Measurements from ENCODE around the gene NAXD. TPM values are rescaled to one million over a fixed set of nuclear protein-coding genes. Genes with fewer than 3 reads are reported as not detected.
"Not testable (repeated sequence)": the region's sequence is repeated elsewhere in the genome, so short reads cannot be mapped to it uniquely, and the experiment has no call there.

The NAXD gene
- total RNA-seq = 10 to 100 TPM; 12.9 to 37.8 (median 33.3) TPM

DNA sequence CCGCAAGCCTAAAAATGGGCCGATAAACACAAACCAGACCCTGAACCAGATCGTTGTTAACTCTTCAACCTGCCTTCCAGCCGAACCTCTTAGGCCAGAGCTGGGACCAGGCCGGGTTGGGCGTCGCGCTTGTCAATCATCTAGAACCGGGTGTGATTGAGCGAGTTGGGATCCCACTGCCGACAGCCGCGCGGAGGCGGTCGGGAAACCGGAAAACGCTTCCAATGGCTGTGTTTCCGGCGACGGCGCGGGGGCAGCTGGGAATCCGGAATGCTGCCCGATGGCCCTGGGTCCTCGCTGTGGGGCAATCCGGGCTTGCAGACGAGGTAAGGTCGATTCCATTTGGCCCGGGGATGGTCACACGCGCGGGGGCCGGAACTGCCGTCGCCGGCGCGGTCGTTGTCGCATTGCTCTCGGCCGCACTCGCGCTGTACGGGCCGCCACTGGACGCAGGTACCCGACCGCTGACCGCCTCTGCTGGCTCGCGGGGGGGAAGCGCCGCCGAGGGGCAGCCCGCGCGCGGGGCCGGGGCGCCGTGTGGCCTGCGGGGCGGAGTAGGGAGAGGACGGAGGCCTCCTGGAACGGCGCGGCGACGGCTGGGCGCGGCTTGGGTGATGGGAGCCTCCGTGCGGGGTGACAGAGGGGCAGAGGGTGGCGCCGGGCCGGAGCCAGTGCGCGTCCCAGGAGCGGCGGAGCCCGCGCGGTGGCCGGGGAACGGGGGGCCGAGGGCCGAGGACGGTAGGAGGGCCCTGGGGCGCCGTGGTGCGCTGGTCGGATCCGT, at the start of gene NAXD:
TSS of gene NAXD (plus strand) at position 224 of the 781 bp plus-strand sequence. CDS start at position 281, 57 bp downstream.
- no peaks in the 10 kb centered on the region for H3K36me3 ChIP-seq
- no peaks in the 10 kb centered on the region for H3K9me3 ChIP-seq
- in situ Hi-C loops (cut with MboI; ENCODE audit: low pct_ligation_motif_present in 1 of 4, low pct_unique_long_range_greater_than_20kb in 1 of 4, low sequenced_read_pairs in 3 of 4) = loop anchor here in 2 of 4 donors (10.0 to 25.0 kb wide), 2 partner anchors 89 to 97 kb away; partner anchors contain the start of genes CARS2 (in 2 of the 2) and ING1 (in 1 of the 2)
- peak within 1 kb of the TSS; percentile 86 to 97 (median 94) for H3K27ac ChIP-seq
- H3K4me3 ChIP-seq = peak within 1 kb of the TSS; percentile 79 to 96 (median 87)
- DNase-seq = peak; percentile 94
- 3 to 18% methylated on average over 2 to 54 of the region's 95 CpGs for WGBS, 2 donors (ENCODE audit: low coverage in 1 of 2)
- TF ChIP-seq, protein P1, sequence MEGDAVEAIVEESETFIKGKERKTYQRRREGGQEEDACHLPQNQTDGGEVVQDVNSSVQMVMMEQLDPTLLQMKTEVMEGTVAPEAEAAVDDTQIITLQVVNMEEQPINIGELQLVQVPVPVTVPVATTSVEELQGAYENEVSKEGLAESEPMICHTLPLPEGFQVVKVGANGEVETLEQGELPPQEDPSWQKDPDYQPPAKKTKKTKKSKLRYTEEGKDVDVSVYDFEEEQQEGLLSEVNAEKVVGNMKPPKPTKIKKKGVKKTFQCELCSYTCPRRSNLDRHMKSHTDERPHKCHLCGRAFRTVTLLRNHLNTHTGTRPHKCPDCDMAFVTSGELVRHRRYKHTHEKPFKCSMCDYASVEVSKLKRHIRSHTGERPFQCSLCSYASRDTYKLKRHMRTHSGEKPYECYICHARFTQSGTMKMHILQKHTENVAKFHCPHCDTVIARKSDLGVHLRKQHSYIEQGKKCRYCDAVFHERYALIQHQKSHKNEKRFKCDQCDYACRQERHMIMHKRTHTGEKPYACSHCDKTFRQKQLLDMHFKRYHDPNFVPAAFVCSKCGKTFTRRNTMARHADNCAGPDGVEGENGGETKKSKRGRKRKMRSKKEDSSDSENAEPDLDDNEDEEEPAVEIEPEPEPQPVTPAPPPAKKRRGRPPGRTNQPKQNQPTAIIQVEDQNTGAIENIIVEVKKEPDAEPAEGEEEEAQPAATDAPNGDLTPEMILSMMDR (IDR thresholded peaks at IDR 0.05) = no peak
- peak; percentile 83 to 88 (median 86) for TF ChIP-seq POLR2AphosphoS5 (IDR thresholded peaks at IDR 0.05)
- peak; percentile 72 for TF ChIP-seq POLR2A (IDR thresholded peaks at IDR 0.05)
- no peaks in the 10 kb centered on the region for H3K27me3 ChIP-seq
- H3K4me1 ChIP-seq = peaks cover 18 to 39% (median 26%) of the 10 kb centered on the region in 4 donors
- intact Hi-C loops (cut with DNase I; ENCODE audit: low total_unique reads) = loop anchor here (5.0 kb wide), 1 partner anchor 53 kb away; the partner anchor contains the start of gene RAB20

DNA sequence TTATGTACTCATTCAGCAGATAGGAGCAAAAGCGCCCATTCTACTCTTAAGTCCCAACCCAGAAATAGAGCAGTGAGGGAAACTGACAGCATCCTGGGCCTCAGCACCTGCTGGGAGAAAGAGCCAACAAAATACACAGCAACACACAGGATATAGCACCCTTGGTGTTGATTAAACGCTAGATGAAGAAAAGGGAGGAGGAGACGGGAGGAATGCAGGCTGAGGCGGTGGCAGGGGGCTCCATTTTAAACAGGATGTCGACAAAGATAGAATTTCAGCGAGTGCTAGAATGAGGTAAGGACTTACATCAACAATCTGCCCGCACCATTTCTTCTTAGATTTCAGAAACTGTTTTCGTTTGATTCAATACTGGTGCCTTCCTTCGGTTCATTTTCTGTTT, 49.2 kb upstream of the NAXD start:
- in situ Hi-C loops (cut with MboI; ENCODE audit: low pct_ligation_motif_present in 1 of 4, low pct_unique_long_range_greater_than_20kb in 1 of 4, low sequenced_read_pairs in 3 of 4) (no loop called here), intact Hi-C loops (cut with DNase I; ENCODE audit: low total_unique reads) (no loop called here)
- Histone ChIP-seq H3K4me1 (peaks cover 0 to 14% (median 10%) of the 10 kb centered on the region in 4 donors), H3K4me3 (no peak overlapping the region), H3K27ac (no peak overlapping the region), H3K9me3 (no peaks in the 10 kb centered on the region), H3K36me3 (no peaks in the 10 kb centered on the region), H3K27me3 (no peaks in the 10 kb centered on the region)
- WGBS, 2 donors (ENCODE audit: low coverage in 1 of 2) = 92 to 100% methylated on average over 3 to 9 of the region's 9 CpGs
- no peak for DNase-seq
- TF ChIP-seq, protein P1 (IDR thresholded peaks at IDR 0.05) = no peak
- no peak for TF ChIP-seq EP300 (IDR thresholded peaks at IDR 0.05; ENCODE audit: low read depth)
- TF ChIP-seq POLR2AphosphoS5 (IDR thresholded peaks at IDR 0.05) = no peak
- TF ChIP-seq POLR2A (IDR thresholded peaks at IDR 0.05) = no peak

DNA sequence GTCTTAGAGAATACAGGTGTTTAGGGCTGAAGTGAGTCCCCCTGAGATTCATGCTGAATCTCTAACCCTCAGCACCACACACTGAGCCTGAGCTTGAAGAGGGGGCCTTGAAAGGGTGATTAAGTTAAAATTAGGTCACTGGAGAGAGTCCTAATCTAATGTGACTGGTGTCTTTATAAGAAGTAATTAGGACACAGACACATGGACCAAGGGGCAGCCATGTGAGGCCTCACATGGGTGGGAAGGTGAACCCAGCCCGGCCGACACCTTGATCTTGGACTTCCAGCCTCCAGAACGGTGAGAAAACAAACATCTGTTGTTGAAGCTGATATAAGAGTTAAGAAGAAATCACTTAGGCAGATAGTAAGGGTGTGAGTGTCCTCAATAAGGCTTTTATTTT, 46.7 kb upstream of the NAXD start:
- H3K9me3 ChIP-seq = no peaks in the 10 kb centered on the region
- H3K4me1 ChIP-seq = peaks cover 0 to 11% (median 4%) of the 10 kb centered on the region in 4 donors
- H3K4me3 ChIP-seq = no peak overlapping the region
- no peak for DNase-seq
- H3K27me3 ChIP-seq = no peaks in the 10 kb centered on the region
- in situ Hi-C loops (cut with MboI; ENCODE audit: low pct_ligation_motif_present in 1 of 4, low pct_unique_long_range_greater_than_20kb in 1 of 4, low sequenced_read_pairs in 3 of 4) (no loop called here), intact Hi-C loops (cut with DNase I; ENCODE audit: low total_unique reads) (no loop called here)
- TF ChIP-seq POLR2AphosphoS5 (IDR thresholded peaks at IDR 0.05) = no peak
- H3K36me3 ChIP-seq = no peaks in the 10 kb centered on the region
- H3K27ac ChIP-seq = no peak overlapping the region
- WGBS, 2 donors (ENCODE audit: low coverage in 1 of 2) = 87 to 93% methylated on average over 3 of the region's 3 CpGs

DNA sequence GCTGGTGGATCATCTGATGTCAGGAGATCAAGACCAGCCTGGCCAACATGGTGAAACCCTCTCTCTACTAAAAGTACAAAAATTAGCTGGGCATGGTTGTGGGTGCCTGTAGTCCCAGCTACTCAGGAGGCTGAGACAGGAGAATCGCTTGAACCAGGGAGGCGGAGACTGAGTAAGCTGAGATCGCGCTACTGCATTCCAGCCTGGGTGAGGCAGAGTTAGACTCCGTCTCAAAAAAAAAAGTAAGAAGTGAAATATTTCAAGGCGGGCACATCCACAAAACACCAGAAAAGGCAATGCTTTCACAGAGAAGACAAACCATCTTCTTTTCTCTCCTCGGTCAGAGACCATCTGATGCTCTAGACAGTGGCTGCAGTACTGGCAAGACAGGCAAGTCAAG, 45.4 kb upstream of the NAXD start:
- intact Hi-C loops (cut with DNase I; ENCODE audit: low total_unique reads); H3K27me3 ChIP-seq; H3K36me3 ChIP-seq; in situ Hi-C loops (cut with MboI; ENCODE audit: low pct_ligation_motif_present in 1 of 4, low pct_unique_long_range_greater_than_20kb in 1 of 4, low sequenced_read_pairs in 3 of 4); H3K4me3 ChIP-seq; DNase-seq; H3K9me3 ChIP-seq; H3K27ac ChIP-seq; H3K4me1 ChIP-seq: not testable (repeated sequence)
- WGBS, 2 donors (ENCODE audit: low coverage in 1 of 2) = 74 to 83% methylated on average over 5 to 7 of the region's 7 CpGs

DNA sequence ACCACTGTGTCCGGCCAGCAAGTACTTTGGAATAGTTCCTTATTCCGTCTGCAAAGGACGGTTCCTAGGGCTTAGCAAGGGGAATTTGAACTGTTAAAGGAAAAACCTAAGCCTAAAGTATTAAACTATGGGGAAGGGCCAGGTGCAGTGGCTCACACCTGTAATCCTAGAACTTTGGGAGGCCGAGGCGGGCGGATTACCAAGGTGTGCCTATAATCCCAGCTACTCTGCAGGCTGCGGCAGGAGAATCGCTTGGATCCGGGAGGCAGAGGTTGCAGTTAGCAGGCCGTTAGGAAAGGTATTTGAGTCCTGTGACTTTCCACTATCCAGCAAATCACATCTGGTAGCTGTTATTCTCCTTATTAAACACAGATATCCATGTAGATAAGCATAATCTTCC, 44.5 kb upstream of the NAXD start:
- in situ Hi-C loops (cut with MboI; ENCODE audit: low pct_ligation_motif_present in 1 of 4, low pct_unique_long_range_greater_than_20kb in 1 of 4, low sequenced_read_pairs in 3 of 4) = no loop called here
- no peak for TF ChIP-seq POLR2AphosphoS5 (IDR thresholded peaks at IDR 0.05)
- TF ChIP-seq EP300 (IDR thresholded peaks at IDR 0.05; ENCODE audit: low read depth) = no peak
- no peak for TF ChIP-seq POLR2A (IDR thresholded peaks at IDR 0.05)
- TF ChIP-seq, protein P1 (IDR thresholded peaks at IDR 0.05) = no peak
- H3K4me1 ChIP-seq = peaks cover 0 to 10% (median 2%) of the 10 kb centered on the region in 4 donors
- H3K27me3 ChIP-seq = no peaks in the 10 kb centered on the region
- H3K36me3 ChIP-seq = no peaks in the 10 kb centered on the region
- H3K4me3 ChIP-seq = no peak overlapping the region
- no peak overlapping the region for H3K27ac ChIP-seq
- no peaks in the 10 kb centered on the region for H3K9me3 ChIP-seq
- DNase-seq = no peak
- WGBS, 2 donors (ENCODE audit: low coverage in 1 of 2) = 47 to 76% methylated on average over 3 to 10 of the region's 10 CpGs
- intact Hi-C loops (cut with DNase I; ENCODE audit: low total_unique reads) = no loop called here

Measured in transverse colon (tissue), 4 donors.